Measurements from ENCODE around the gene SUSD1.
"Not testable (repeated sequence)": the region's sequence is repeated elsewhere in the genome, so short reads cannot be mapped to it uniquely, and the experiment has no call there.

The SUSD1 gene

DNA sequence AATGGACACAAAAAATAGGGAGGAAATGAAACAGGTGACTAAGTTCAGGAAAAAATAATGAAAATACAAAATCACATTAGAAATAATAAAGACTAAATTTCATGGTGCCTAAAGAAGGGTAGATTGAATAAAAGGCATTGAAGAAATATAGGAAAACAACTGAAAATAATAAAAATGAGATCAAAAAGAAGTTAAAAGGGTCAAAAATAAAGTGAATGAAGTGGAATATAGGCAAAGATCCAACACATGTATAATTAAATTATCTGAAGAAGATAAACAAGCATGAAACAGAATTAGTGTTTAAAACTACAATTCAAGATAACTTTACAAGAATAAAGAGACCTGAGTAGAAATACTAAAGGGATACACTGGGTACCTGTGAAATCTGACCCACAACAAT is 87.6 kb downstream of the SUSD1 start:
- Mint-ChIP-seq H3K27ac (no peak overlapping the region), H3K9me3 (no peaks in the 10 kb centered on the region), H3K36me3 (peaks cover 5% of the 10 kb centered on the region in 2 donors), H3K27me3 (no peaks in the 10 kb centered on the region), H3K4me3 (no peak overlapping the region), H3K4me1 (peaks cover 4 to 7% of the 10 kb centered on the region in 2 donors)
- ATAC-seq (replicated peaks) = no peak
- DNase-seq = no peak

DNA sequence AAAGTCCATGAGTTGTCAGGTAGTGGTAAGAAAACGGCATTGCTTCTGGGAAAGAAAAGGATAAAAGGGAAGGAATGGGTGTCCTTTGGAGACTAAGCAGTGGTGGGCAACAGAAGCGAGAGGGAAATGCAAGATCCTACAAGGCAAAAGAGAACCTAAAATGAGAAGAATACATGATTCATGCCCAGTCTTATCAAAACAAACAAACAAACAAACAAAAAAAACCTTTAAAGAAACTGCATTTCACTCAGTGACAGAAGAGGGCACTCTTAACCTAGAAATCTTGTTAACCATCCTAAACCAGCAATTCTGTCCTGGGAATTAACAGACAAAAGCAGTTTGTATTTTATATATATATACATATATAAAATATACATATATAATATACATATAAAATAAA is 88.5 kb downstream of the SUSD1 start:
- ATAC-seq (replicated peaks) (no peak), DNase-seq (no peak)
- Mint-ChIP-seq H3K27me3 (no peaks in the 10 kb centered on the region), H3K36me3 (peaks cover 8 to 10% of the 10 kb centered on the region in 2 donors), H3K27ac (no peak overlapping the region), H3K4me1 (peaks cover 4 to 7% of the 10 kb centered on the region in 2 donors), H3K9me3 (peaks cover 0 to 4% of the 10 kb centered on the region in 2 donors), H3K4me3 (no peak overlapping the region)

DNA sequence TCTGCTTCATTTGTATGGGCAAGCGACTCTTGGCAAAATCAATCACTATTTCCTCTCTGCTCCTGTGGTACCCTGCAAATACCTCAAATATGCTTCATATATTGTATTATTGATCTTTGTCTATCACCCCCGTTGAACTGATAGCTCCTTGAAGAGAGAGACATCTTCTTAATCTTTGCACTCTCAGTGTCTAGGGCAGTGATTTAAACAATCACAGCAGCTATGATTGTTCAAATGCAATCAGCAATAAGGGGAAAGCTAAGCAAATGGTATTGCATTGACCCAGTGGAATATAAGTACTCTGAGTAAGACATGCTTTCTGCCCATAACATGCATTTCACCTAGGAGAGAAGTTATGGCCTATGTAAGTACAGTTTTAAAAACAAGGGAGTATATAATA is 90.2 kb downstream of the SUSD1 start:
- Mint-ChIP-seq H3K27me3 (no peaks in the 10 kb centered on the region), H3K36me3 (peaks cover 10 to 15% of the 10 kb centered on the region in 2 donors), H3K27ac (no peak overlapping the region), H3K9me3 (peaks cover 0 to 4% of the 10 kb centered on the region in 2 donors), H3K4me3 (no peak overlapping the region), H3K4me1 (peaks cover 6 to 13% of the 10 kb centered on the region in 2 donors)
- no peak for ATAC-seq (replicated peaks)
- no peak for DNase-seq

DNA sequence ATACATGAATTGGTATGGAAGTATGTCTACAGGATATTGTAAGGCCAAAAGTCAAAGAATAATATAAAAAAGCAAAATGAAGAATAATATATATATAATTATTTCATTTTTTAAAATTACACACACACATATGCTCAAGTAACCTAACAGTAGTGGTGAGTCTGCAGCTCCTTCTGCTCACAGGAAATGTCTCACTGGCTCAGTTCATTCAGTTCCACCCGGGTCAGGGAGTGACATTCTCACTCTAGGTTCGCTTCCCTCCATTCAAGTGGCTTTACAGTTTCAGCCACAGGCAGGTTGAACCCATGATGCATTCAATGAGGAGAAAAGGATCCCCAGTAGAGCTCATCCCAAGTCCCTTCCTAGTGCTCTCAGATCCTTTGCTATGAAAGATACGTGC is 90.8 kb downstream of the SUSD1 start:
- H3K27ac Mint-ChIP-seq = no peak overlapping the region
- peak in 1 of 2 donors; percentile 43 for ATAC-seq (replicated peaks)
- H3K27me3 Mint-ChIP-seq = no peaks in the 10 kb centered on the region
- peaks cover 10 to 15% of the 10 kb centered on the region in 2 donors for H3K36me3 Mint-ChIP-seq
- no peak for DNase-seq
- H3K4me1 Mint-ChIP-seq = peaks cover 6 to 18% of the 10 kb centered on the region in 2 donors
- peaks cover 0 to 4% of the 10 kb centered on the region in 2 donors for H3K9me3 Mint-ChIP-seq
- no peak overlapping the region for H3K4me3 Mint-ChIP-seq

DNA sequence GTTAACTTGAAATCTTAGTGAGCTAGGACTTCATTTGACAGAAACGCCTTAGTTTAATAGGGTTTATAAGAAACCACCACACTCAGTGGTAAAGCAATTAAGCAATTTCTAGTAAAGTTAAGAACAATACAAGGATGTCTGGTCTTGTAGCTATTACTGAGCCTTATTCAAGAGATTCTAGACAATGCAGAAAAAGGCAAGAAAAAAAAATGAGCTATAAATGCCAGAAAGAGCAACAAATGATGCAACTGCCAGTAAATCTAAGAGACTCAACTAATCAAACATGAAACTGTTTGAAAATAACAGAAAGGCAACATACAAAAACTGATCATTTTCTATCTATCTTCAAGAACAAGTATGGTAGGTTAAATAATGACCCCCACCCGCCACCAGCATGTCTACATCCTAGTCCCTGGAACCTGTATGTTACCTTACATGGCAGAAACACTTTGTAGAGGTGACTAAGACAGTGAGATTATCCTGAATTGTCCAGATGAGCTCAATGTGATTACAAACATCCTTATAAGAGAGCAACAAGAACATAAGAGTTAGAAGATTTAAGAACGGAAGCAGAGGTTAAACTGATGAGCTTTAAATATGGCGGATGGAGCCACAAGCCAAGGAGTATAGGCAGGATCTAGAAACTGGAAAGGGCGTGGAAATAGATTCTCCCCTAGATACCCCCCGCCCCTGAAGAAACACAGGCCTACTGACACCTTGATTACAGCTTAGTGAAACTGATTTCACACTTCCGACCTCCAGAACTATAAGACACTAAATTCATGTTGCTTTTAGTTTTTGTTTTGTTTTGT is 93.0 kb downstream of the SUSD1 start:
- Mint-ChIP-seq H3K4me1 (peaks cover 13 to 34% of the 10 kb centered on the region in 2 donors), H3K9me3 (peaks cover 0 to 4% of the 10 kb centered on the region in 2 donors), H3K36me3 (peaks cover 6 to 11% of the 10 kb centered on the region in 2 donors), H3K27me3 (no peaks in the 10 kb centered on the region), H3K4me3 (no peak overlapping the region), H3K27ac (no peak overlapping the region)
- DNase-seq (no peak), ATAC-seq (replicated peaks) (no peak)

DNA sequence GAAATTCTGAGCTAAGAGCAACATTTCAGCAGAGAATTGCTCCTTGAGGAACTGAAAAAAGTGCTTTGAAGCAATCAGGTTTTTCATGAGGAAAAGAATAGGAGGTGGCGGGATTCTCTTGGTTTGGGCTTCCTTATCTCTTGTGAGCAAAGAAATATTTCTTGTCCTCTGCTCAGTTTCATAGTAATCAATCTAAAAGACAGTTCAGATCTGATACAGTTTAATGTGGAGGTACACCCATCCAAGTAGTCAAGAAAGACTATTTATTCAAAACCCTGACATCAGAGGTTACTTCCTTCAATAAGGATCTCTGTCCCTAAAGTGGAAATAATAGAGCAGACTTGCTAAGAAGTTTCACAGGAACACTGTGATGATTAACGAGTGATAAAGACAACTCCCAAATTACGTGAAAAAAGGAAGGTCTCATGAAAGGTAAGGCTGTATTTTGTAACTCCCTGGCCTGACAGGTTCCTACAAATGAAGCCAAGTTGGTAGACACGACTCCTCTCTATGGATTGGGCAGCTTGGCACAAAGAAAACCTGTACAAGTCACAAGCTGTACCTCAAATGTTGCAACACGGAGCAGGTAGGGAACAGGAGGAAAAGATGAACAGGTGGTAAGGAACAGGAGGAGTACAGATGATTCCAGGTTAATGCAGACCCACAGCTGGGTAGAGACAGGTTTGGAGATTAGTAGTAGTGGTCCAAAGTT is 94.1 kb downstream of the SUSD1 start:
- H3K4me1 Mint-ChIP-seq = peaks cover 25 to 45% of the 10 kb centered on the region in 2 donors
- H3K4me3 Mint-ChIP-seq = no peak overlapping the region
- H3K27me3 Mint-ChIP-seq = no peaks in the 10 kb centered on the region
- ATAC-seq (replicated peaks) (no peak), DNase-seq (no peak)
- H3K36me3 Mint-ChIP-seq = peaks cover 14 to 23% of the 10 kb centered on the region in 2 donors
- peaks cover 0 to 4% of the 10 kb centered on the region in 2 donors for H3K9me3 Mint-ChIP-seq
- no peak overlapping the region for H3K27ac Mint-ChIP-seq

DNA sequence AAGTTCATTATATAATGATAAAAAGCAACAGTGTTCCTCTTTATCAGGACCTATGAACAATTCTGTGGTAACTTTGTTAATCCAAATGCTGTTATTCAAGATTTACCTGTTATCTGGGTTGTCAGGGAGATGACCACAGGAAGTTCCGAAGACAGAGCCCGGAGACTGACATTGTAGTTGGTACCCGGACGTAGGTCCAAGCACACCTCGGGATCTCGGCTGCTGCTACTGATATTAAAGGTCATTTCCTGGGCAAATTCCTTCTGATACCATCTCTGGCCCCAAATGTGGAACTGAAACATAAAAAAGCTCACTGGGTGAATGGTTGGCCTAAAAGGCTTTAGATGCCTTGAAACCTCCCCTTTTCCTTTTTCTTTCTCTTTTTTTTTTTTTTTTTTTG is 96.7 kb downstream of the SUSD1 start:
- peaks cover 21 to 32% of the 10 kb centered on the region in 2 donors for H3K36me3 Mint-ChIP-seq
- peaks cover 3 to 7% of the 10 kb centered on the region in 2 donors for H3K9me3 Mint-ChIP-seq
- peak overlapping the region; percentile 79 for H3K27ac Mint-ChIP-seq
- peak overlapping the region; percentile 74 to 76 for H3K4me3 Mint-ChIP-seq
- DNase-seq = peak; percentile 53
- peak; percentile 64 to 65 for ATAC-seq (replicated peaks)
- no peaks in the 10 kb centered on the region for H3K27me3 Mint-ChIP-seq
- H3K4me1 Mint-ChIP-seq = peaks cover 35 to 63% of the 10 kb centered on the region in 2 donors

DNA sequence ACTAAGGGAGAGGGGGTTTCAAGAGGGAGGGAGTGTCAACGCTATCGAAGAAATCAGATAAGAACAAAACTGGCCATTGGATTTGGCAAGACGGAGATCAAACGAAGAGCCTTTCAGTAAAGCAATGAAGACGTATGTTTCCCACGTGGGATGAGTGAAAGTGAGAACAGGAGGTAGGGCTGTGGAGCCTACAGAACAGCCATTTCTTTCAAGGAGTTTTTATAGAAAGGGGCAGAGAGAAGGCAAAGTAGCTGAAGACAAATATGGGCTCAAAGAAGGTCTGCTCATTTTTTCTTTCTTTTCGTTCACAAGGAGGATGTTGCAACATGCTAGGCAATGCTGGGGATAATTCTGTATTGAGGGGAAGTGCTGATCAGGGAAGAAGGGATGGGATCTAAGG is 98.3 kb downstream of the SUSD1 start:
- H3K27ac Mint-ChIP-seq = peak overlapping the region; percentile 45
- DNase-seq (no peak), ATAC-seq (replicated peaks) (no peak)
- peaks cover 39 to 75% of the 10 kb centered on the region in 2 donors for H3K4me1 Mint-ChIP-seq
- no peaks in the 10 kb centered on the region for H3K27me3 Mint-ChIP-seq
- H3K36me3 Mint-ChIP-seq = peaks cover 17 to 27% of the 10 kb centered on the region in 2 donors
- peak overlapping the region; percentile 54 to 78 for H3K4me3 Mint-ChIP-seq
- H3K9me3 Mint-ChIP-seq = peaks cover 3% of the 10 kb centered on the region in 2 donors

DNA sequence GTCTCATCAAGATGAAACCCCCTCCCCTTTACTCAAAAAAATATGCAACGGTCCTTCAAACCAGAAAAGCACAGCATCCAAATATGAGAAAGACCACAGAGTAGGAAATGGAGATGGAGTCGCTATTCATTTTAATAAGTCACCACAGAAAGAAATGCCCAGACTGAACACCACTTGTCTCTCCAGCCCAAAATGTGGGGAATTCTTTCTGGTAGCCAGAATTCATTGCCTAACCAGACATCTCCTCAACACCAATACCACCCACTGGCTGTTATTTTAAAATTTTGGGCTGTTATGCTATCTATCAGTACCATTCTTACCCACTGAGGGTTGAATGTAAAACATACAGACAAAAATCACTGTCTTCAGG is 100.1 kb downstream of the SUSD1 start:
- peak in 1 of 2 donors; percentile 1 for ATAC-seq (replicated peaks)
- Mint-ChIP-seq H3K27ac (peak overlapping the region; percentile 98), H3K4me3 (peak overlapping the region; percentile 74 to 76), H3K36me3 (peaks cover 23 to 30% of the 10 kb centered on the region in 2 donors), H3K27me3 (no peaks in the 10 kb centered on the region), H3K9me3 (peaks cover 3% of the 10 kb centered on the region in 2 donors), H3K4me1 (peaks cover 42 to 87% of the 10 kb centered on the region in 2 donors)
- no peak for DNase-seq

DNA sequence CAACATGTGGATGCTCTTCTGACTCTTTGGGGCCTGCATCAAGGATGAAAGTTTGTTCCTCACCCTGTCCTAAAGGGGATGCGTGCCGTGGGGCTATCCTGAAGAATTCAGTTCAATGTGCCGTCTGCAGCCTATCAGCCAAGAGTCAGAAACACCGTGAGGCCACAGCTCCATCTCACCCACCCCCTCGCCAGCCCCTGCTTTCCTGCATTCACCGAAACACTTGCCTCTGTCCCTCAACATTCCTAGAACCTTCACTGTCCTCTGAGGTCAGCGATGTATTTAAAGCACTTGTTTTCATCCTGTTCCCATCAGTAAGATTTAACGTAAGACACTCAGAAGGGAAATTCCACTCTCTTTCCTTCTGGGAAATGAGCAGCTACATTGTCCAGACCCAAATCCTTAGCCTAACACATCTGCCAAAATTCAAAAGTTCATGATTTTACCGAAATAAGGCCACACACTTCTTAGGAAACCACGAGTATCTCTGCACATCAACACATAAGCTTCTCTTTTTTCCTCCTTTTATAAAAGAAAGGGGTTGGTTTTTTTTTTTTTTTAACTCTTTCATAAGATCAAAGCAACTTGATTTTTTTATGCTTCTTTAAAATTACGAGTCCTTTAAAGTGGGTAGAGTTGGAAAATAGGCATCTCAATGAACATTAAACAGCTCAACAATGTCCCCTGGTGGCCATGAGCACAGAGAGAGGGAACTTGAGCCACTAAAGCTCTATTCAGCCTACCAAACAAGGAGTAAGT is 100.7 kb downstream of the SUSD1 start:
- H3K4me1 Mint-ChIP-seq = peaks cover 48 to 89% of the 10 kb centered on the region in 2 donors
- ATAC-seq (replicated peaks) (peak; percentile 76 to 80), DNase-seq (peak; percentile 70)
- H3K4me3 Mint-ChIP-seq = peak overlapping the region; percentile 74 to 76
- H3K36me3 Mint-ChIP-seq = peaks cover 23 to 35% of the 10 kb centered on the region in 2 donors
- H3K27ac Mint-ChIP-seq = peak overlapping the region; percentile 98
- no peaks in the 10 kb centered on the region for H3K27me3 Mint-ChIP-seq
- H3K9me3 Mint-ChIP-seq = peaks cover 3% of the 10 kb centered on the region in 2 donors

DNA sequence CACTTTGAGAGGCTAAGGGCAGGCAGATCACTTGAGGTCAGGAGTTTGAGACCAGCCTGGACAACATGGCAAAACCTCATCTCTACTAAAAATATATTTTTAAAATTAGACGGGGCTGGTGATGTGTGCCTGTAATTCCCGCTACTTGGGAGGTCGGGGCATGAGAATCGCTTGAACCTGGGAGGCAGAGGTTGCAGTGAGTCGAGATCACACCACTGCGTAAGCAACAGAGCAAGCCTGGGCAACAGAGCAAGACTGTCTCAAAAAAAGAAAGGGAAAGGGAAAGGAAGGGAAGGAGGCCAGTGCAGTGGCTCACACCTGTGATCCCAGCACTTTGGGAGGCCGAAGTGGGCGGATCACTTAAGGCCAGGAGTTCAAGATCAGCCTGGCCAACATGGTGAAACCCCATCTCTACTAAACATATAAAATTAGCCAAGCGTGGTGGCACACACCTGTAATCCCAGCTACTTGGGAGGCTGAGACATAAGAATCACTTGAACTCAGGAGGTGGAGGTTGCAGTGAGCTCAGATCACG is 101.4 kb downstream of the SUSD1 start:
- H3K4me3 Mint-ChIP-seq = peak overlapping the region; percentile 4 to 26
- DNase-seq; ATAC-seq (replicated peaks); H3K9me3 Mint-ChIP-seq; H3K27me3 Mint-ChIP-seq: not testable (repeated sequence)
- H3K4me1 Mint-ChIP-seq = peaks cover 51 to 89% of the 10 kb centered on the region in 2 donors
- H3K27ac Mint-ChIP-seq = peak overlapping the region; percentile 98
- peaks cover 24 to 39% of the 10 kb centered on the region in 2 donors for H3K36me3 Mint-ChIP-seq

DNA sequence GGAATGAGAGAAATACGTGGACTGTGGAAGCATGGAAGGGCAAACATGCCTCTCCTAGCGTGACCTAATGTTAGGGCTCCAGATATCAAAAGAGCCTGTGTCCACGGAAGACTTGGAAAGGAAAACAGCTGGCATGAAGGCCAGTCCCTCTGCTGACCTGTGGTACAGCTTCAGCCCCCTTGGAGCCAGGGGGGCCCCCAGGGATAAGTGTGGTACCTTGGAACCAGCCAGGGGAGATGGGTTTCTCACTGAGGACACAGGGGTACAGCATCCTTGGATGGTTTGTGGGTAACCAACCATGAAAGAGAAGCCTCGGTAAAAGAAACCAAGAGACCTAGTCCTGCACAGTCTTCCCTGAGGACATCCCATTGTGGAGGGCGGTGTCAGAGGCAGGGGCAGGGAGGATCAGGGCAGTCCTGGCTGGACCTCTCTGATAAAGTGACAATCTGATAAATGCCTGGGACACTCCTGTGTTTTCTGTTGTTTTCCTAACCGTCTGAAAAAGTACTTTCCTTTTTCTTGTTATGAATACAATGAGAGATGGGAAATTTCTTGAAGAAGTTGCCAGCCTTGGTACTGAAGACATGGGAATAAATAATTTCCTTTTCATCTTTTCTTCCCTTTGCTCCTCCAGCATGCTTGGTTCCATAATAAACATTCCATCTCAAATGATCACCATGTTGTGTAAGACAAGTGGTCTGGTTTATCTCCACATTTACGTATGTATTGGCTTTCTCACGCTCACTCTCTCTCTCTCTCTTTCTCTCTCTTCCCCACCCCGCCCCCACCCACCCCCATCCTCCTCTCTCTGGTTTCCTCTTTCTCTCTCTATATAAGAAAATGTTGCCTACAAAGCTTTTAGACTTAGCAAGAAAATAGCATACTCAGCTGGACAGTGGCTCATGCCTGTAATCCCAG is 102.1 kb downstream of the SUSD1 start:
- peak overlapping the region; percentile 98 for H3K27ac Mint-ChIP-seq
- ATAC-seq (replicated peaks) (no peak), DNase-seq (no peak)
- peaks cover 27 to 45% of the 10 kb centered on the region in 2 donors for H3K36me3 Mint-ChIP-seq
- H3K4me3 Mint-ChIP-seq = peak overlapping the region in 1 of 2 donors; percentile 37
- peaks cover 3% of the 10 kb centered on the region in 2 donors for H3K9me3 Mint-ChIP-seq
- H3K4me1 Mint-ChIP-seq = peaks cover 52 to 89% of the 10 kb centered on the region in 2 donors
- no peaks in the 10 kb centered on the region for H3K27me3 Mint-ChIP-seq

Measured in stimulated activated naive B cell treated with anti-CD40 and anti-IgM and Interleukin-4, amounts not matched to agents 10 μg/mL and 1 μg/mL and 100 μg/mL, for 72 hours (primary cell).